Gastroesophageal sphincter (tissue), 4 donors: Measurements from ENCODE around the gene PADI2. TPM values are rescaled to one million over a fixed set of nuclear protein-coding genes. Genes with fewer than 3 reads are reported as not detected.

Source experiments
- ATAC-seq: fragments of 150-250 bp; one replicate; pipeline ENCODE4 v1.9.1; 2016; ENCODE audit warnings: mild to moderate bottlenecking, moderate library complexity
- H3K27ac ChIP-seq, 4 donors: fragments of 200-600 bp; sonication (generic) in 3 of 4; 1 replicate in 3 of 4; 2 replicates in 1 of 4; pipeline ENCODE4 v1.5.1; 2016 to 2019
- H3K27me3 ChIP-seq: fragments of 200-600 bp; sonication (generic); one replicate; pipeline ENCODE4 v1.5.1; 2019
- H3K36me3 ChIP-seq, 2 donors: fragments of 200-600 bp; sonication (generic); one replicate each; pipeline ENCODE4 v1.5.1; 2019; ENCODE audit warnings: control low read depth in 1 of 2
- H3K4me1 ChIP-seq, 3 donors: fragments of 200-600 bp; sonication (generic); 1 replicate in 2 of 3; 2 replicates in 1 of 3; pipeline ENCODE4 v1.5.1; 2016 to 2019; ENCODE audit warnings: control low read depth in 2 of 3
- H3K4me3 ChIP-seq, 2 donors: fragments of 200-600 bp; sonication (generic); one replicate each; pipeline ENCODE4 v1.5.1; 2019; ENCODE audit warnings: mild to moderate bottlenecking in 1 of 2, moderate library complexity in 1 of 2
- H3K9me3 ChIP-seq, 3 donors: fragments of 200-600 bp; sonication (generic); one replicate each; pipeline ENCODE4 v1.5.1; 2017 to 2019; ENCODE audit warnings: control low read depth in 2 of 3
- EP300 ChIP-seq: sonication (generic); formaldehyde crosslinking; IDR thresholded peaks from one replicate; pipeline ENCODE4 v1.6.1; 2017; ENCODE audit warnings: antibody characterized with exemption, mild to moderate bottlenecking
- POLR2A ChIP-seq, 2 donors: fragments of 450-650 bp; IDR thresholded peaks; one replicate each; pipeline ENCODE4 v1.6.1; 2017; ENCODE audit warnings: antibody characterized with exemption in 2 of 2, mild to moderate bottlenecking in 2 of 2, moderate library complexity in 1 of 2
- POLR2AphosphoS5 ChIP-seq: sonication (generic); formaldehyde crosslinking; IDR thresholded peaks from one replicate; pipeline ENCODE4 v1.6.1; 2017; ENCODE audit warnings: antibody characterized with exemption
- WGBS, 2 donors: methylation state at CpG; one replicate each; pipeline ENCODE4 v1.1.5; 2018; ENCODE audit warnings: low coverage in 1 of 2; 5-methylcytosine and 5-hydroxymethylcytosine counted together
- total RNA-seq, 4 donors: library from RNA; depleted of rRNA; stranded (reverse); fragments of >200 nt; gene quantifications; one replicate each; pipeline ENCODE4 v1.1.0, GENCODE V29; 2016
- TF ChIP-seq, protein P1 (sequence below), 4 experiments: fragments of 200-600 bp in 2 of 4; fragments of 450-650 bp in 2 of 4; sonication (generic) in 1 of 4; IDR thresholded peaks; one replicate each; pipeline ENCODE4 v1.5.1; 2017 to 2019; ENCODE audit warnings: antibody characterized with exemption in 4 of 4, mild to moderate bottlenecking in 2 of 4, moderate library complexity in 2 of 4

Gene PADI2
- total RNA-seq, 4 donors from 2014 or later, result 0.12 to 1.9 (median 0.58) TPM

DNA sequence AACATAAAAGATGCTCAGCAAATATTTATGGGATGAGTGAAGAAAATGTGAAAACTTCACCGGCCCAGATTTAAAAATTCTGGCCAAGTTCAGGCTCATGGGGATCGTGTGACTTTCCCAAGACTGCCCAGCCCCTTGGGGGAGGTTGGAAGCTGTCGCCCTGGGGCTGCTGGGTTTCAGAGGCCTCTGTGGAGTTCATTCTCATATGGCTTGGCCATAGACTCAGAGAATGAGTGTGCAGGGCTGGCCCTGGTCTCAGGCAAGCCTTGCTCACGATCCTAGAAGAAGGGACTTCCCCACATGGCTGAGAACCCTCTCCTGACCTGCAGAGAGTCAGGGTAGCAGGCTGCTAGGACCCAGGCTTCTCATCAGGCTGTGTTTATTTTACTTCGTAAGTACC is 24.6 kb downstream of the PADI2 start:
- Histone ChIP-seq H3K27me3 (no peaks in the 10 kb centered on the region), H3K27ac (no peak overlapping the region), H3K9me3 (no peaks in the 10 kb centered on the region), H3K4me3 (no peak overlapping the region), H3K4me1 (peaks cover 0 to 18% (median 0%) of the 10 kb centered on the region in 3 donors), H3K36me3 (no peaks in the 10 kb centered on the region)
- no peak for ATAC-seq
- TF ChIP-seq EP300 (no peak), POLR2AphosphoS5 (no peak), POLR2A (IDR thresholded peaks at IDR 0.05) (no peak)
- TF ChIP-seq, protein P1, sequence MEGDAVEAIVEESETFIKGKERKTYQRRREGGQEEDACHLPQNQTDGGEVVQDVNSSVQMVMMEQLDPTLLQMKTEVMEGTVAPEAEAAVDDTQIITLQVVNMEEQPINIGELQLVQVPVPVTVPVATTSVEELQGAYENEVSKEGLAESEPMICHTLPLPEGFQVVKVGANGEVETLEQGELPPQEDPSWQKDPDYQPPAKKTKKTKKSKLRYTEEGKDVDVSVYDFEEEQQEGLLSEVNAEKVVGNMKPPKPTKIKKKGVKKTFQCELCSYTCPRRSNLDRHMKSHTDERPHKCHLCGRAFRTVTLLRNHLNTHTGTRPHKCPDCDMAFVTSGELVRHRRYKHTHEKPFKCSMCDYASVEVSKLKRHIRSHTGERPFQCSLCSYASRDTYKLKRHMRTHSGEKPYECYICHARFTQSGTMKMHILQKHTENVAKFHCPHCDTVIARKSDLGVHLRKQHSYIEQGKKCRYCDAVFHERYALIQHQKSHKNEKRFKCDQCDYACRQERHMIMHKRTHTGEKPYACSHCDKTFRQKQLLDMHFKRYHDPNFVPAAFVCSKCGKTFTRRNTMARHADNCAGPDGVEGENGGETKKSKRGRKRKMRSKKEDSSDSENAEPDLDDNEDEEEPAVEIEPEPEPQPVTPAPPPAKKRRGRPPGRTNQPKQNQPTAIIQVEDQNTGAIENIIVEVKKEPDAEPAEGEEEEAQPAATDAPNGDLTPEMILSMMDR (IDR thresholded peaks at IDR 0.05), result no peak
- WGBS, 2 donors, result 42% methylated on average over 5 of the region's 5 CpGs; no CpG with 5 or more reads in 1 of the 2 donors

DNA sequence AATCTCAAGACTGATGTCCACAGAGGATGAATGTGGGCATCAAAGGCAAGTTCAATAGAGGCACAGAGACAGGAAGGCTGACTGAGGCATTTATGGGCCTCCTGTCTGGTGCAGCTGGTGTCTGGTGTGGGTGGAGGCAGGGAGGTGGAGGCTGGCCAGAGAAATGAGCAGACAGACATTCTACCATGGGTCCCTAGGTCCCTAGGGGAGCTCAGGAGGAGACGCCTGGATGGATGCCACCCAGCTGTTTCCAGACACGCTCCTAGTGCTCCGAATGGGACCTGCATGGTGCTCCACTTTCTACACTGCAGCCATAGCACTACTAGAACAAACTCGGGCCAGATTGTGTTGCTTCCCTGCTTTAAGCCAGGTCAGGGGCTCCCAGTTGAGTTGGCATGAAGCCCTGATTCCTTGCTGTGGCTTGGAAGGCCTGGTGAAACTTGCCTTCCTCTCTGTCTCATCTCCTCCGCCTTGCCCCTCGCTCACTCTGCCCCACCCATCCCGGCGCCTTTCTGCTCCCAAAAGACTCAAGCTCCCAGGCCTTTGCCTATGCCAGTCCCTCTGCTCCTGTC is 25.3 kb downstream of the PADI2 start:
- no peak overlapping the region for H3K27ac ChIP-seq

DNA sequence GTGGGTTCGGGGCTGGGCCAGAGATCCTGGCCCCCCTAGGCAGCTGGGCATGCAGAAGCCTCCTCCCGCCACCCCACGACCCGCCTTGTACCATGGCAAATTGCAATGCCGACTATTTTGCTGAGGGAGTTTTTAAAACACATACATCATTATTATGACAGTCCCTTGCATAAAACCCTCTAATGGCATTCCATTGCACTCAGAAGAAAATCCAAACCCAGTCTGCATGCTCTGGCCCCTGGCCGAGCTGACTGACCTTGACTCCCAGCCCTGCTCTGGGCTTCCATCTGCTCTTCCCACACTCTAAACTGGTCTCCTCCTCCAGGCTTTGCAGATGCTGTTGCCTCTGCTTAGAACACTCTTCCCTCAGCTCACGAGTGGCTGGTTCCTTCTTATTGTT is 28.0 kb downstream of the PADI2 start:
- Histone ChIP-seq H3K9me3 (no peaks in the 10 kb centered on the region), H3K27me3 (no peaks in the 10 kb centered on the region), H3K27ac (no peak overlapping the region), H3K4me3 (no peak overlapping the region), H3K4me1 (peaks cover 0 to 7% (median 0%) of the 10 kb centered on the region in 3 donors), H3K36me3 (no peaks in the 10 kb centered on the region)
- TF ChIP-seq POLR2A (IDR thresholded peaks at IDR 0.05) (no peak), EP300 (no peak), POLR2AphosphoS5 (no peak)
- TF ChIP-seq, protein P1 (IDR thresholded peaks at IDR 0.05), result no peak
- WGBS, 2 donors, result 30 to 80% methylated on average over 3 to 7 of the region's 7 CpGs
- ATAC-seq, result no peak

More for the DNA sequence above, 25.3 kb downstream of the PADI2 start:
- H3K4me3 ChIP-seq, result no peak overlapping the region
- H3K27me3 ChIP-seq, result no peaks in the 10 kb centered on the region
- WGBS, 2 donors, result 17 to 85% methylated on average over 1 to 8 of the region's 8 CpGs
- ATAC-seq, result no peak
- H3K9me3 ChIP-seq, result no peaks in the 10 kb centered on the region
- TF ChIP-seq POLR2AphosphoS5 (no peak), POLR2A (IDR thresholded peaks at IDR 0.05) (no peak), EP300 (no peak)
- TF ChIP-seq, protein P1 (IDR thresholded peaks at IDR 0.05), result no peak
- H3K4me1 ChIP-seq, result peaks cover 0 to 13% (median 0%) of the 10 kb centered on the region in 3 donors
- no peaks in the 10 kb centered on the region for H3K36me3 ChIP-seq

DNA sequence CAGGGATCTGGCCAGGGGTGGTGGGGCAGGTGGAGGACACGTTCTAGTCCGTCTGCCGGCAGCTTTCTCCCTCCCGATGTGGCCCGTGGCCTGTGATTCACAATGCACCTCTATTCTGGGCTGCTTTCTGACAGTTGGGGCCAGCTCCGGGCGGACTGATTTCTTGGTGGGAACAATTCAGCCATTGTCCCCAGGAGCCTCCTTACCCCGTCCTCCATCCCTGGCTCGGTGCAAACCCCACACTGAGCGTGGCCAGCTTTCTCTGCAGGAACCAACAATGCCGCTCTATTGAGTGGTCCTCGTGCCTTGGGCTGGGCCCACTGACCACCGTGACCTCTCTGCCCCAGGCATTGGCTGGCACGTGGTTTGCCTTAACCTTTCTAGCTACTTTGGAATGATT is 29.7 kb downstream of the PADI2 start:
- H3K27me3 ChIP-seq, result no peaks in the 10 kb centered on the region
- no peak overlapping the region for H3K4me3 ChIP-seq
- H3K4me1 ChIP-seq, result peaks cover 0 to 7% (median 0%) of the 10 kb centered on the region in 3 donors
- H3K36me3 ChIP-seq, result no peaks in the 10 kb centered on the region
- 100% methylated on average over 3 of the region's 14 CpGs; no CpG with 5 or more reads in 1 of the 2 donors for WGBS, 2 donors
- TF ChIP-seq POLR2AphosphoS5, result no peak
- no peak for TF ChIP-seq EP300
- TF ChIP-seq, protein P1 (IDR thresholded peaks at IDR 0.05), result no peak
- no peak for TF ChIP-seq POLR2A (IDR thresholded peaks at IDR 0.05)
- no peak overlapping the region for H3K27ac ChIP-seq
- H3K9me3 ChIP-seq, result no peaks in the 10 kb centered on the region
- ATAC-seq, result no peak

DNA sequence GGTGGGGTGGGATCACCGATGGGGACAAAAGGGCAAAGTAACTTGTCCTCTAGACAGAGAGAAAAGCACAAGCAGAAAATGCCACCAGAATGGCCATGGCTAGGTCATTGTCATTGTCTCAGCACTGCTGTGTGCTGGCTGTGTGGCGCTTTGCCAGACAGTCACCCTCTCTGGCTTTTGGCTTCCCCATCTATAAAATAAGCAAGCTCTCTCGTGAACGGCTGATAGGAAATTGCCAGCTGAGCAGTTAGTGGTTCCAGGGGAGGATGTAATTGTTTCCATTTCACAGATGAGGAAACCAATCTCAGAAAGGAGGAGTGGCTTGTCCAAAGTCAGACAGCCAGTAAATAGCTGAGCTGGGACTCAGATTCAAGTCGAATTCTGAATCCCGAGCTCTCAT is 32.5 kb downstream of the PADI2 start:
- H3K4me1 ChIP-seq, result peaks cover 0 to 7% (median 0%) of the 10 kb centered on the region in 3 donors
- no peaks in the 10 kb centered on the region for H3K27me3 ChIP-seq
- TF ChIP-seq POLR2AphosphoS5 (no peak), POLR2A (IDR thresholded peaks at IDR 0.05) (no peak), EP300 (no peak)
- TF ChIP-seq, protein P1 (IDR thresholded peaks at IDR 0.05), result no peak
- H3K27ac ChIP-seq, result no peak overlapping the region
- no peak for ATAC-seq
- no peaks in the 10 kb centered on the region for H3K36me3 ChIP-seq
- no peak overlapping the region for H3K4me3 ChIP-seq
- WGBS, 2 donors, result 35 to 74% methylated on average over 4 to 5 of the region's 6 CpGs
- H3K9me3 ChIP-seq, result no peaks in the 10 kb centered on the region
